Measurements from ENCODE around the gene PID1. TPM values are rescaled to one million over a fixed set of nuclear protein-coding genes. Genes with fewer than 3 reads are reported as not detected.
"Not testable (repeated sequence)": the region's sequence is repeated elsewhere in the genome, so short reads cannot be mapped to it uniquely, and the experiment has no call there.

Gene PID1
- total RNA-seq, 4 donors from 2014 or later = 33.1 to 48.6 (median 39.7) TPM

DNA sequence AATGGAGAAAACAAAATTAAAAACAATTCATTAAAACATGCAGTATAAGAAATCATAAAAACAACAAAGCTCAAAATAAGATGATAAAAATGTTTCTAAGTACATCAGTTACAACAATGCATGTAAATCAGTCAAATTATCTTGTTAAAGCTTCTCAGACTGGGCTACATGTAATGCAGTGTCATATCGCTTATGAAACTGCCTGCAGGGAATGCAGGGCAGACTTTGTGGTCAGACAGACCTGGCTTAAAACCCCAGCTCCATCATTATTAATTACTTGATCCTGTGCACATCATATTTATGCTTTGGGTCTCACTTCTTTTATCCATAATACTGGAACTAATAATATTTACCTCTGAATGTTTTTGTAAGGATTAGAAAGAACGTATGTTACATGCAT, 74.6 kb downstream of the PID1 start:
- no peak for DNase-seq (ENCODE audit: low spot score in 2 of 2)
- H3K4me1 ChIP-seq = no peaks in the 10 kb centered on the region
- H3K4me3 ChIP-seq = no peak overlapping the region
- 73 to 75% methylated on average over 2 of the region's 2 CpGs for WGBS, 2 donors
- no peak overlapping the region for H3K27ac ChIP-seq
- TF ChIP-seq POLR2A (IDR thresholded peaks at IDR 0.05) = no peak
- TF ChIP-seq EP300 (IDR thresholded peaks at IDR 0.05) = no peak
- TF ChIP-seq, protein P1, sequence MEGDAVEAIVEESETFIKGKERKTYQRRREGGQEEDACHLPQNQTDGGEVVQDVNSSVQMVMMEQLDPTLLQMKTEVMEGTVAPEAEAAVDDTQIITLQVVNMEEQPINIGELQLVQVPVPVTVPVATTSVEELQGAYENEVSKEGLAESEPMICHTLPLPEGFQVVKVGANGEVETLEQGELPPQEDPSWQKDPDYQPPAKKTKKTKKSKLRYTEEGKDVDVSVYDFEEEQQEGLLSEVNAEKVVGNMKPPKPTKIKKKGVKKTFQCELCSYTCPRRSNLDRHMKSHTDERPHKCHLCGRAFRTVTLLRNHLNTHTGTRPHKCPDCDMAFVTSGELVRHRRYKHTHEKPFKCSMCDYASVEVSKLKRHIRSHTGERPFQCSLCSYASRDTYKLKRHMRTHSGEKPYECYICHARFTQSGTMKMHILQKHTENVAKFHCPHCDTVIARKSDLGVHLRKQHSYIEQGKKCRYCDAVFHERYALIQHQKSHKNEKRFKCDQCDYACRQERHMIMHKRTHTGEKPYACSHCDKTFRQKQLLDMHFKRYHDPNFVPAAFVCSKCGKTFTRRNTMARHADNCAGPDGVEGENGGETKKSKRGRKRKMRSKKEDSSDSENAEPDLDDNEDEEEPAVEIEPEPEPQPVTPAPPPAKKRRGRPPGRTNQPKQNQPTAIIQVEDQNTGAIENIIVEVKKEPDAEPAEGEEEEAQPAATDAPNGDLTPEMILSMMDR (IDR thresholded peaks at IDR 0.05) = no peak
- H3K9me3 ChIP-seq = no peaks in the 10 kb centered on the region
- H3K27me3 ChIP-seq = no peaks in the 10 kb centered on the region
- H3K36me3 ChIP-seq = no peaks in the 10 kb centered on the region

DNA sequence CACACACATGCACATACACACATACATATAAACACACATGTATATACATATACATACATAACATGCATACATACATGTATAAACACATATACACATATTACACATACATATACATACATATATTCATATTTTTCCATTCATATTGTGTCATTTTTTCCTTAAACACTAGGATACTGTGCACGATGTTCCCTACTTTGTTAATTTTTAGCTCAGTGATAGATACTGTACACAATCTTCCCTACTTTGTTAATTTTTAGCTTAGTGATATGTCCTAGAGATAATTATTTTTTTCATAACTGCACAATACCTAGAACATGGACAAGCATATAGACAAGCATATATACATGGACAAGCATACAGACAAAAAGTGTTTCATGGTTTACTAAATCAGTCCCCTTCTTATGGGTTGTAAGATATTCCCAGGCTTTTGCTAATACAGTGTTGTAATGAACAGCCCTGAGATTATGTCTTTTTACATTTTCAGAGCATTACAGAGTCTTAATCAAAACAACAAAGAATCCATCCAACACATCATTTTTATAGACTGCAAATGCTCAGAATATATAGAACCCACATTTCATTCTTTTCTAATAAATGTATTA, 75.6 kb downstream of the PID1 start:
- DNase-seq (ENCODE audit: low spot score in 2 of 2) = no peak
- Histone ChIP-seq H3K27ac (no peak overlapping the region), H3K9me3 (no peaks in the 10 kb centered on the region), H3K4me1 (no peaks in the 10 kb centered on the region), H3K27me3 (no peaks in the 10 kb centered on the region), H3K36me3 (no peaks in the 10 kb centered on the region), H3K4me3 (no peak overlapping the region)
- TF ChIP-seq EP300 (IDR thresholded peaks at IDR 0.05) (no peak), POLR2A (IDR thresholded peaks at IDR 0.05) (no peak)
- TF ChIP-seq, protein P1 (IDR thresholded peaks at IDR 0.05) = no peak
- WGBS, 2 donors = 87% methylated on average over 1 of the region's 1 CpG

DNA sequence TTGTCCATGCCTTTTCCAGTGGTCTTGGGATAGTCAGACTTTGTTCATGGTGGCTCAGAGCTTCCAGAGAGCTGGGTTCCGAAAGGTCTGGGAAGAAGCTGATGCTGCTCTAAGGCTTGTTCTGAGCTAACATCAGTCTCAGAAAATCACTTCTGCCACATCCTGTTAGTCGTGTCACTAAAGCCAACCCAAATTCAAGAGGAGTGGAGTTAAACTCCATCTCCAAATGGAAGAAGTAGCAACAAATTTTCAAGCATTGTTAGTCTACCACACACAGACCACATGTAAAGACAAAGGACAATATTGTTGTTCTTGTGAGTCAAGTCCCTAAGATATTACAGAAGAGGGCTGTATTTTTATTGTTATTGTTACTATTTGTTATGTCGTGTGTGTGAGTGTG, 77.8 kb downstream of the PID1 start:
- 49 to 80% methylated on average over 3 of the region's 3 CpGs for WGBS, 2 donors
- TF ChIP-seq POLR2A (IDR thresholded peaks at IDR 0.05) = no peak
- no peak for TF ChIP-seq EP300 (IDR thresholded peaks at IDR 0.05)
- TF ChIP-seq, protein P1 (IDR thresholded peaks at IDR 0.05) = no peak
- H3K4me1 ChIP-seq = no peaks in the 10 kb centered on the region
- H3K27ac ChIP-seq = no peak overlapping the region
- no peak overlapping the region for H3K4me3 ChIP-seq
- DNase-seq (ENCODE audit: low spot score in 2 of 2) = no peak
- no peaks in the 10 kb centered on the region for H3K36me3 ChIP-seq
- peaks cover 0 to 1% (median 0%) of the 10 kb centered on the region in 4 donors for H3K9me3 ChIP-seq
- no peaks in the 10 kb centered on the region for H3K27me3 ChIP-seq

DNA sequence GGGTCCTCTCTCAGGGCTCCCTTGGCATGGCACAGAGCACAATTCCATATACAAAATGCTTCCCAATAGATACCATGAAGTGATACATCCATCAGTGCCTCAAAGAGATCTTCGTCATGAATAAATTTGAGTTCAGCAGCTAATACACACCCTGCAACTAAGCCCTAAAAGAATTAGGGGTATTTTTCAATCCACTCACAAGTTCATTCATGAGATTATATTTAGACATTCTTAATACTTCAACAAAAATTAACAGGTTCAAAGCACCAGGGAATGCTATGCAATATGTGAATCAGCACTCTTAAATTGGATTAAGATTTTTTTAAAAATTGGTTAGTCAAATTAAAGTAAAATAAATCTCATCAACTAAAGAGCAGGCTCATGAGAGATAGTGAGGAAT, 79.7 kb downstream of the PID1 start:
- WGBS, 2 donors = 88 to 90% methylated on average over 1 of the region's 1 CpG
- Histone ChIP-seq H3K27ac (no peak overlapping the region), H3K4me3 (no peak overlapping the region), H3K36me3 (no peaks in the 10 kb centered on the region), H3K4me1 (no peaks in the 10 kb centered on the region), H3K9me3 (peaks cover 0 to 17% (median 0%) of the 10 kb centered on the region in 4 donors), H3K27me3 (no peaks in the 10 kb centered on the region)
- TF ChIP-seq, protein P1 (IDR thresholded peaks at IDR 0.05) = no peak
- TF ChIP-seq EP300 (IDR thresholded peaks at IDR 0.05) (no peak), POLR2A (IDR thresholded peaks at IDR 0.05) (no peak)
- no peak for DNase-seq (ENCODE audit: low spot score in 2 of 2)

DNA sequence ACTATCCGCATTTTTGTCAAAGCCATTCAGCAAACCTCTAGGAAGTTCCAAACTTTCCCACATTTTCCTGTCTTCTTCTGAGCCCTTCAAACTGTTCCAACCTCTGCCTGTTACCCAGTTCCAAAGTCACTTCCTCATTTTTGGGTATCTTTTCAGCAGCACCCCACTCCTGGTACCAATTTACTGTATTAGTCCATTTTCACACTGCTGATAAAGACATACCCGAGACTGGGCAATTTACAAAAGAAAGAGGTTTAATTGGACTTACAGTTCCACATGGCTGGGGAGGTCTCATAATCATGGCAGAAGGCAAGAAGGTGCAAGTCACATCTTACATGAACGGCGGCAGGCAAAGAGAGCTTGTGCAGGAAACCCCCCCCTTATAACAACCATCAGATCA, 84.0 kb downstream of the PID1 start:
- not testable (repeated sequence) for DNase-seq (ENCODE audit: low spot score in 2 of 2); H3K4me3 ChIP-seq
- 65 to 68% methylated on average over 4 of the region's 4 CpGs for WGBS, 2 donors

DNA sequence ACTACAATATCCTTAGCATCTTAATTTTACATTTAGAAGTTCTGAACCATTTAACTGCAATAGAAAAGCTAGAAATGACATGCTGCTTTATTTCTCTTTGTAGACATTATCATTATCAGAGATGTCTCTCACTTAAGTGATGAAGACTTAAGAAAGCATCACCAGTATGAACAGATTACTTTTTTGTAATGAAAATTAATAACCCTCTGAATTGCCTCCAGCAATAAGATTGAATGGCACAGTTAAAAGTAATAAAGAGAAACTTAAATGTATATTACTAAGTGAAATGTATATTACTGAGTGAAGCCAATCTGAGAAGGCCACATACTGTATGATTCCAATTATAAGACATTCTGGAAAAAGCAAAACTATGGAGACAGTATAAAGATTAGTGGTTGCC, 89.4 kb downstream of the PID1 start:
- Histone ChIP-seq H3K9me3 (peaks cover 0 to 9% (median 0%) of the 10 kb centered on the region in 4 donors), H3K27ac (no peak overlapping the region), H3K4me1 (peaks cover 0 to 9% (median 2%) of the 10 kb centered on the region in 4 donors), H3K27me3 (no peaks in the 10 kb centered on the region), H3K4me3 (no peak overlapping the region), H3K36me3 (no peaks in the 10 kb centered on the region)
- TF ChIP-seq POLR2A (IDR thresholded peaks at IDR 0.05) (no peak), EP300 (IDR thresholded peaks at IDR 0.05) (no peak)
- TF ChIP-seq, protein P1 (IDR thresholded peaks at IDR 0.05) = no peak
- DNase-seq (ENCODE audit: low spot score in 2 of 2) = no peak

More for the DNA sequence above, 84.0 kb downstream of the PID1 start:
- H3K36me3 ChIP-seq, H3K27me3 ChIP-seq, H3K27ac ChIP-seq, H3K4me1 ChIP-seq: not testable (repeated sequence)
- peaks cover 0 to 23% (median 0%) of the 10 kb centered on the region in 4 donors for H3K9me3 ChIP-seq
